22Rv1 (cell line): Measurements from ENCODE around the gene ASXL2.

ENCODE experiments used
- CTCF ChIP-seq: fragments of 450-650 bp; IDR thresholded peaks from 2 replicates; pipeline ENCODE4 v1.5.1; 2017; ENCODE audit warnings: mild to moderate bottlenecking
- ZFX ChIP-seq: fragments of 450-650 bp; IDR thresholded peaks from 2 replicates; pipeline ENCODE4 v1.6.1; 2017; ENCODE audit warnings: antibody characterized with exemption, borderline replicate concordance

GRCh38 chr2:25829828-25830227 is 48.5 kb downstream of the ASXL2 start:
- TF ChIP-seq CTCF (no peak), ZFX (no peak)
